OCI-LY7 (cell line): ENCODE data around the gene MCCC1. TPM values are rescaled to one million over a fixed set of nuclear protein-coding genes. Genes with fewer than 3 reads are reported as not detected.

Source experiments
- BruUV-seq: library from RNA; stranded (reverse); fragments of 400-500 nt; replicated peaks from 2 replicates; lab custom pipeline; 2021; lab: Mats Ljungman, UMichigan
- CTCF ChIA-PET: fragments of 300-600 bp; sonication (Branson Sonifier 250); formaldehyde crosslinking; loops from one replicate; lab custom pipeline; 2022; ENCODE audit warnings: antibody characterized with exemption; ENCODE audit not compliant: unreplicated experiment; lab: Charles Lee
- POLR2A ChIA-PET: fragments of 300-600 bp; sonication (Branson Sonifier 250); formaldehyde crosslinking; loops from one replicate; lab custom pipeline; 2022; ENCODE audit warnings: antibody characterized with exemption; lab: Charles Lee
- DNase-seq: peaks from one replicate; pipeline ENCODE4 v3.0.0-alpha.2; 2015; ENCODE audit warnings: low spot score
- H2AFZ ChIP-seq: fragments of 200-600 bp; sonication (generic), shearing (Covaris generic); 2 replicates; pipeline ENCODE4 v1.6.1; 2014; ENCODE audit warnings: mild to moderate bottlenecking, antibody characterized with exemption, low read length, moderate library complexity
- H3K27ac ChIP-seq: fragments of 200-600 bp; sonication (generic); 2 replicates; pipeline ENCODE4 v1.5.1; 2014; ENCODE audit warnings: mixed run types, low read depth, mild to moderate bottlenecking, moderate library complexity, low read length, inconsistent platforms; ENCODE audit not compliant: poor library complexity, severe bottlenecking
- H3K36me3 ChIP-seq: fragments of 200-600 bp; sonication (generic); 2 replicates; pipeline ENCODE4 v1.6.1; 2014; ENCODE audit warnings: mild to moderate bottlenecking, antibody characterized with exemption, low read length, moderate library complexity, mixed read lengths; ENCODE audit not compliant: insufficient read depth
- H3K4me1 ChIP-seq: fragments of 200-600 bp; sonication (generic); 2 replicates; pipeline ENCODE4 v1.5.1; 2014; ENCODE audit warnings: mild to moderate bottlenecking, low read length; ENCODE audit not compliant: insufficient read depth, poor library complexity, severe bottlenecking
- H3K4me2 ChIP-seq: fragments of 200-600 bp; sonication (generic); 2 replicates; pipeline ENCODE4 v1.6.1; 2014; ENCODE audit warnings: mild to moderate bottlenecking, low read length
- H3K4me3 ChIP-seq: fragments of 200-600 bp; sonication (generic); 2 replicates; pipeline ENCODE4 v1.5.1; 2014; ENCODE audit warnings: mild to moderate bottlenecking, low read depth, low read length; ENCODE audit not compliant: poor library complexity, severe bottlenecking
- H3K79me2 ChIP-seq: fragments of 200-600 bp; sonication (generic); 2 replicates; pipeline ENCODE4 v1.6.1; 2016; ENCODE audit warnings: low read depth, mild to moderate bottlenecking, low read length, moderate library complexity, mixed read lengths; ENCODE audit not compliant: insufficient read depth
- H3K9me2 ChIP-seq: fragments of 200-600 bp; sonication (generic); 2 replicates; pipeline ENCODE4 v1.6.1; 2016; ENCODE audit warnings: mild to moderate bottlenecking, low read length, mixed read lengths; ENCODE audit not compliant: insufficient read depth
- H3K9me3 ChIP-seq: fragments of 200-600 bp; sonication (generic); 2 replicates; pipeline ENCODE4 v1.6.1; 2014; ENCODE audit warnings: mild to moderate bottlenecking, mixed run types, low read length, mixed read lengths
- H4K20me1 ChIP-seq: fragments of 200-600 bp; sonication (generic); 2 replicates; pipeline ENCODE4 v1.6.1; 2014; ENCODE audit warnings: mild to moderate bottlenecking, antibody characterized with exemption, low read length, moderate library complexity, mixed read lengths; ENCODE audit not compliant: insufficient read depth
- EZH2phosphoT487 ChIP-seq: fragments of 200-600 bp; sonication (generic); IDR thresholded peaks from 2 replicates; pipeline ENCODE4 v1.6.1; 2018; ENCODE audit warnings: low read depth, borderline replicate concordance, mild to moderate bottlenecking, mixed run types, antibody characterized with exemption, low read length, moderate library complexity, mixed read lengths
- intact Hi-C: fragments of 100-400 bp; cut with micrococcal nuclease; formaldehyde crosslinking; loops from one replicate; pipeline ENCODE4 v1.10.0; 2022; ENCODE audit not compliant: unreplicated experiment
- total RNA-seq, 2 experiments: library from RNA; depleted of rRNA in 1 of 2; stranded (reverse); fragments of >200 nt in 1 of 2; shearing (Covaris generic) in 1 of 2; gene quantifications; 2 replicates each; pipeline ENCODE4 v1.2.3, GENCODE V29; 2014 to 2022
- TF ChIP-seq, protein P1 (sequence below): fragments of 200-600 bp; sonication (generic); conservative IDR thresholded peaks from 2 replicates; pipeline ENCODE4 v1.5.1; 2014; ENCODE audit warnings: mild to moderate bottlenecking, antibody characterized with exemption, low read length, moderate library complexity, mixed read lengths

Gene MCCC1
- total RNA-seq, 2 experiments from 2014 or later, result 29.9 to 57.5 TPM

DNA sequence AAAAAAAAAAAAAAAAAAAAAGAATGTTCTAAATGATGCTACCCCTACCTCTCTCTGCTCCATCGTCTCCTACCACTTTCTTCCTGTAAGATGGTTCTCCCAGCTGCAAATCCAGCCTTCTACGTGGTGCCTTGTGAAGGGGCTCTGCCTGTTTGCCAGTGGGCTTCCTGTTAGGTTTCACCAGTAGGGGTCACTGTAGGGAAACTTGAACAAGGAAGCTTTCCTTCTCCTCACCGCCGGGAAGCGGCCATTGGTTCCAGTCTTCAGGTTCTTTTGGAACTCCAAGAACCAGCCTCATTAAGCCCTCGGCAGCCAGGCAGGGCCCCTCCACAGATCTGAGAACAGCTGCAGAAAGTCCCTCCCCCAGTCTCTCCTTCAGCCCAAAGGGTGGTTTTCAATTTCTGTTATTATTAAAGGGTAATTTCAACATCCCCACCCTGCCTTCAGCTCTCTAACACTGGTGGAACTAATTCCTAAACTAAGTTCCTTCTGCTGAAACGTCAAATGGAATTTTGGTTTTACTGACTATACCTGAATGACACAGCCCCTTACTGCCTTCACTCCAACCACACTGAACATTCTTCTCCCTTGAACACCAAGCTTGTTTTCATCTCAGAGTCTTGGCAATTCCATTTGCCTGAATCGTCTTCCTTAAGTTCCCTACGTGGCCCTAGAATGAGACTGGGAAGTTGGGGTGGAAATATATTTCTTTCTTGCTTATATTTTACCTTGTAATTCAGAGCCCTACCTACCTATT lies 13.5 kb downstream of the MCCC1 start:
- Histone ChIP-seq H4K20me1 (no peaks in the 10 kb centered on the region), H3K4me1 (no peaks in the 10 kb centered on the region), H3K79me2 (no peaks in the 10 kb centered on the region), H3K9me3 (peaks cover 4% of the 10 kb centered on the region; the same call in 1 of the 2 replicates), H3K36me3 (peaks cover 92% of the 10 kb centered on the region), H3K9me2 (no peaks in the 10 kb centered on the region), H3K4me2 (no peak overlapping the region), H3K4me3 (no peak overlapping the region), H3K27ac (no peak overlapping the region), H2AFZ (no peak overlapping the region)
- ChIA-PET CTCF (interaction anchor here (0.6 to 1.1 kb wide), 2 partner anchors 75 to 448 kb away, joined by 3 to 4 read pairs; no protein-coding TSS in a partner anchor), POLR2A (interaction anchor here (0.6 to 1.1 kb wide), 6 partner anchors 8 to 1702 kb away, joined by 3 to 5 read pairs (median 4); no protein-coding TSS in a partner anchor)
- peak; percentile 19 for DNase-seq
- intact Hi-C loops, result no loop called here
- TF ChIP-seq, protein P1, sequence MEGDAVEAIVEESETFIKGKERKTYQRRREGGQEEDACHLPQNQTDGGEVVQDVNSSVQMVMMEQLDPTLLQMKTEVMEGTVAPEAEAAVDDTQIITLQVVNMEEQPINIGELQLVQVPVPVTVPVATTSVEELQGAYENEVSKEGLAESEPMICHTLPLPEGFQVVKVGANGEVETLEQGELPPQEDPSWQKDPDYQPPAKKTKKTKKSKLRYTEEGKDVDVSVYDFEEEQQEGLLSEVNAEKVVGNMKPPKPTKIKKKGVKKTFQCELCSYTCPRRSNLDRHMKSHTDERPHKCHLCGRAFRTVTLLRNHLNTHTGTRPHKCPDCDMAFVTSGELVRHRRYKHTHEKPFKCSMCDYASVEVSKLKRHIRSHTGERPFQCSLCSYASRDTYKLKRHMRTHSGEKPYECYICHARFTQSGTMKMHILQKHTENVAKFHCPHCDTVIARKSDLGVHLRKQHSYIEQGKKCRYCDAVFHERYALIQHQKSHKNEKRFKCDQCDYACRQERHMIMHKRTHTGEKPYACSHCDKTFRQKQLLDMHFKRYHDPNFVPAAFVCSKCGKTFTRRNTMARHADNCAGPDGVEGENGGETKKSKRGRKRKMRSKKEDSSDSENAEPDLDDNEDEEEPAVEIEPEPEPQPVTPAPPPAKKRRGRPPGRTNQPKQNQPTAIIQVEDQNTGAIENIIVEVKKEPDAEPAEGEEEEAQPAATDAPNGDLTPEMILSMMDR, result peak; percentile 72
- no peak for TF ChIP-seq EZH2phosphoT487
- no TSS peak for BruUV-seq

DNA sequence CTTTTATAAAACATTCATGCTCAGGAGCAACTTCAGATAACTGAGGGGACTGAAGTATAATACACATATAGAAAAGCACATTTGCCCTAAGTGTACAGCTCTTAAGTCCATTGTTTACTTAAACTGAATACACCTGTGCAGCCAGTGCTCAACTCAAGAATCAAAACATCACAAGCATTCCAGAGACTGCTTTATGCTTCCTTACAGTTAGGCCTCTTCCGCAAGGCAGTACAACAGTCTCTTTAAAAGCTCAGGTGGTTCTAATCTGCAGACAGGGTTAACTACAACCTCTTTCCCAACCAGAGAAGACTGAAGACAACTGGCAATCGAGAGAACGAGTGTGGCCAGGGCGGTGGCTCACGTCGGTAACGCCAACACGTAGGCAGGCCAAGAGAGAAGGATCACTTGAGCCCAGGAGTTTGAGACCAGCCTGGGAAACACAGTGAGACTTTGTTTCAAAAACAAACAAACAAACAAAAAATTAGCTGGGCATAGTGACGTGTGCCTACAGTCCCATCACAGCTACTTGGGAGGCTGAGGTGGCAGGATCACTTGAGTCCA lies 16.9 kb downstream of the MCCC1 start:
- POLR2A ChIA-PET, result interaction anchor here (0.6 to 3.6 kb wide), 5 partner anchors 10 to 1178 kb away, joined by 3 to 16 read pairs (median 4); no protein-coding TSS in a partner anchor
- CTCF ChIA-PET, result no interaction called here

More for the DNA sequence above, 16.9 kb downstream of the MCCC1 start:
- no peak for TF ChIP-seq EZH2phosphoT487
- TF ChIP-seq, protein P1, result no peak
- H3K27ac ChIP-seq, result no peak overlapping the region
- H3K4me1 ChIP-seq, result no peaks in the 10 kb centered on the region
- no peak overlapping the region for H3K4me2 ChIP-seq
- no peak overlapping the region for H3K4me3 ChIP-seq
- no peaks in the 10 kb centered on the region for H3K9me2 ChIP-seq
- BruUV-seq, result no TSS peak
- no peak for DNase-seq
- H2AFZ ChIP-seq, result no peak overlapping the region
- intact Hi-C loops, result no loop called here
- peaks cover 100% of the 10 kb centered on the region for H3K36me3 ChIP-seq
- H3K9me3 ChIP-seq, result peaks cover 23% of the 10 kb centered on the region
- H3K79me2 ChIP-seq, result no peaks in the 10 kb centered on the region
- no peaks in the 10 kb centered on the region for H4K20me1 ChIP-seq
